Heart right ventricle (tissue), 16 donors: ENCODE measurements around the gene TMEM109. TPM values are rescaled to one million over a fixed set of nuclear protein-coding genes. Genes with fewer than 3 reads are reported as not detected.
A peak's percentile ranks its signal among the peaks of the same experiment; 100 is the strongest.

Source experiments
- ATAC-seq, 8 donors: fragments of 200-7000 bp; cut with Tn5 transposase; one replicate each; pipeline ENCODE4 v1.9.1; 2020; ENCODE audit warnings: mild to moderate bottlenecking in 8 of 8, moderate library complexity in 8 of 8, moderate number of reproducible peaks in 1 of 8
- DNase-seq, 2 donors: peaks; one replicate each; pipeline ENCODE4 v3.0.0-alpha.2; 2020
- H3K27ac ChIP-seq, 10 donors: fragments of 200-600 bp; sonication (generic) in 2 of 10; one replicate each; pipeline versions ENCODE4 v1.5.0 to v1.8.0; 2020 to 2022; ENCODE audit warnings: mild to moderate bottlenecking in 3 of 10
- H3K27me3 ChIP-seq, 7 donors: fragments of 200-600 bp; one replicate each; pipeline ENCODE4 v1.8.0; 2021 to 2022; ENCODE audit warnings: mild to moderate bottlenecking in 2 of 7
- H3K36me3 ChIP-seq, 9 donors: fragments of 200-600 bp; sonication (generic) in 1 of 9; one replicate each; pipeline versions ENCODE4 v1.5.0 to v1.8.0; 2020 to 2022; ENCODE audit warnings: mild to moderate bottlenecking in 2 of 9
- H3K4me1 ChIP-seq, 9 donors: fragments of 200-600 bp; sonication (generic) in 1 of 9; one replicate each; pipeline versions ENCODE4 v1.5.0 to v1.8.0; 2020 to 2022; ENCODE audit warnings: mild to moderate bottlenecking in 4 of 9
- H3K4me3 ChIP-seq, 10 donors: fragments of 200-600 bp; sonication (generic) in 2 of 10; one replicate each; pipeline versions ENCODE4 v1.5.0 to v1.8.0; 2020 to 2022; ENCODE audit warnings: mild to moderate bottlenecking in 7 of 10, moderate library complexity in 2 of 10
- H3K9me3 ChIP-seq, 11 donors: fragments of 200-600 bp in 10 of 11; sonication (generic) in 2 of 11; one replicate each; pipeline versions ENCODE4 v1.5.0 to v1.8.0; 2013 to 2022; ENCODE audit warnings: mild to moderate bottlenecking in 2 of 11, control low read depth in 1 of 11, moderate library complexity in 1 of 11
- CTCF ChIP-seq, 9 donors: fragments of 200-600 bp; sonication (generic) in 2 of 9; IDR thresholded peaks; one replicate each; pipeline versions ENCODE4 v1.5.0 to v1.8.0; 2021 to 2022; ENCODE audit warnings: antibody characterized with exemption in 9 of 9, mild to moderate bottlenecking in 5 of 9, moderate library complexity in 1 of 9
- WGBS, 2 donors: extraction: QIAGEN DNeasy Blood & Tissue Kit; methylation state at CpG; one replicate each; pipeline ENCODE4 v1.1.7; 2013; ENCODE audit warnings: inconsistent platforms in 1 of 2; 5-methylcytosine and 5-hydroxymethylcytosine counted together
- intact Hi-C, 10 donors: fragments of 100-400 bp; cut with DNase I; formaldehyde crosslinking; loops; one replicate each; pipeline versions ENCODE4 v1.11.1 to v1.14.2; 2022
- polyA plus RNA-seq, 2 donors: library from polyadenylated mRNA; stranded (reverse); fragments of 200-250 nt; gene quantifications; one replicate each; pipeline ENCODE4 v1.2.3, GENCODE V29; 2013
- total RNA-seq, 10 donors: library from RNA; stranded (reverse); fragmentation: NEBNext Ultra II Directional in 3 of 10; extraction: Animal tissue kit (Norgen Biotek cat#: 25700) in 3 of 10; gene quantifications; one replicate each; pipeline versions ENCODE4 v1.2.1 to v1.2.4, GENCODE V29; 2021 to 2023
- donor health status: Arrhythmogenic right ventricular cardiomyopathy.
- donor health status: ischemic (EF 13 %, LVEDD 7.1; RV severe dilation, severe dysfunction).
- donor health status: healthy with polysubstance abuse.
- donor health status: DM: no; HTN: yes; CAD: no.
- donor health status: DM: no; HTN: no; CAD: no.
- donor health status: ischemic (EF 25% LVEDD 6.9; RV normal size, moderate dysfunction).
- donor health status: ischemic (EF 25% LVEDD 5.7; RV mildly dilated, moderate dysfunction).
- donor health status: healthy.
- donor health status: DM: yes; HTN: yes; CAD: no.
- donor health status: Ischemic cardiomyopathy.
- donor health status: ischemic (EF 35%, LVEDD 5.7; RV mildly dilated, moderate dysfunction).
- donor health status: nonischemic (EF 11% LVEDD 7.7; RV severe dilation, severe dysfunction).
- donor health status: DM: yes; HTN: yes; CAD: no.
- donor health status: PGD.
- donor health status: ischemic (EF 29% LVEDD 5.4; RV normal size, mild dysfunction).
- donor health status: nonischemic (EF 23%, LVEDD 6.1; RV moderate dilation, normal function).

Gene TMEM109
- total and polyA plus RNA-seq, 12 donors, result 53.3 to 121 (median 92.7) TPM

GRCh38 chr11:60914633-60915247 is 782 bp downstream of the TMEM109 start:
- Histone ChIP-seq H3K36me3 (peaks cover 0 to 12% (median under 1%) of the 10 kb centered on the region in 9 donors), H3K27ac (peak overlapping the region; percentile 77 to 94 (median 90)), H3K27me3 (no peaks in the 10 kb centered on the region), H3K4me3 (peak overlapping the region; percentile 63 to 93 (median 84)), H3K4me1 (peaks cover 11 to 88% (median 71%) of the 10 kb centered on the region in 9 donors), H3K9me3 (no peaks in the 10 kb centered on the region)
- TF ChIP-seq CTCF (IDR thresholded peaks at IDR 0.05), result no peak
- DNase-seq (peak in 1 of 2 donors; percentile 55), ATAC-seq (peak; percentile 19 to 66 (median 46))
- WGBS, 2 donors, result 1% methylated on average over 31 of the region's 31 CpGs
- intact Hi-C loops, result loop anchor here in 4 of 10 donors (5.0 to 10.0 kb wide), 4 partner anchors 38 to 220 kb away; partner anchors contain the start of gene SLC15A3 (in 2 of the 4)

DNA sequence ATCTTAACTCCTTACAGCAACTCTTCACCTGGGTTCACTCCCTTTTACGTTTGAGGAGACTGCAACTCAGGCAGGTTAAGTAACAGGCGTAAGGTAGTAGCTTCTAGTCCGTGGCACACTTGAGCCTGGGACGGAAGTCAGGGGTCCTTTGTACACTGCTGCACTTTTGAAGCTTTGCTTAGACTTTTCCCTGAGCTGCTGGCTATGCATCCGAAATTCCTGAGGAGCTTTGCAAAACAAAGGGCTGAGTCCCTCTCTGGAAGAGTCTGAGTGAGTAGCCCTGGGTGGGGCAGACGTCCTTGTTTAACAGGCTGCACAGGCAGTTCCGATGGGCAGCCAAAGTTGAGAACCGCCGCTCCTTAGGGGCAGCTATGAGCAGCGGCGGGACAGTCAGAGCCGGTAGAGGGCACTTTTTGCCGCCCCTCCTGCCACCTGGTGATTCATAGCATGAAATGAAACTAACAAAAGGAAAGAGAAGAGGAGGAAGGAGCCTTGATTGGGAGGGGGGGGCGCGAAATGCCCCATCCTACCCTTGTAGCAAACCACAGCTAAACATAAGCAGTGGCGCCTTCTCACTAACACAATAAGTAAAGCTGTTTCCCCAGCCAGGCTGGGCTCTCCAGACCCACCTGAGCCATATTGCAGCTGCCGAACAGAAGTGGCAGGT is 1.4 kb downstream of the TMEM109 start:
- H3K4me1 ChIP-seq, result peaks cover 11 to 89% (median 76%) of the 10 kb centered on the region in 9 donors
- 9 to 12% methylated on average over 17 of the region's 17 CpGs for WGBS, 2 donors

DNA sequence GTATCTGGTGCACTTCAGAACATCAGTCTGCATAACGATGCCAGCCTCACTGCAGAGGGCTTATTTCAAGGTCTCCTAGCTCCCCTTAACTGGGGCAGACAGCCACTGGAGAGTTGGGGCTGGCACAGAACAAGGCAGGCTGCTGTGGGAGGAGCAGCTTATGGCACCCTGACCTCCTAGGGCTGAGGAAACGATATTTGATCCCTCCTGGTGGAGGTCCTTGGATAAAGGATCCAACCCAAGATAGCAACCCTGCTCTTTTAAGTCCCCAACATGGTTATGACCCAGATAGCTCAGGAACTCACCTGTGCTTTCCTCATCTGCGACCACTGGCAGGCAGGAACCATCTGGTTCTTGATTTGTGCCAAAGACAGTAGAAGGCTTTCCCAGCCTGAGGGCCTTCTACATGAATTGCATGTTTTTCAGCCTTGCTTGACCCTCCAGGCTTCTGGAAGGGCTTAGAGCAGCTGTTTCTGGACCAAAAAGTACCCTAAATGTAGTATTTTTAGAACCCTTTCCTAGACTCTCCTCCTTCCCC is 2.8 kb downstream of the TMEM109 start:
- Histone ChIP-seq H3K27ac (no peak overlapping the region), H3K27me3 (no peaks in the 10 kb centered on the region), H3K4me3 (no peak overlapping the region), H3K4me1 (peaks cover 11 to 75% (median 68%) of the 10 kb centered on the region in 9 donors), H3K9me3 (no peaks in the 10 kb centered on the region), H3K36me3 (peaks cover 0 to 32% (median 21%) of the 10 kb centered on the region in 9 donors)
- DNase-seq (no peak), ATAC-seq (no peak)
- 53 to 64% methylated on average over 3 of the region's 3 CpGs for WGBS, 2 donors
- intact Hi-C loops, result loop anchor here in 4 of 10 donors (5.0 to 10.0 kb wide), 4 partner anchors 36 to 218 kb away; partner anchors contain the start of gene SLC15A3 (in 2 of the 4)
- TF ChIP-seq CTCF (IDR thresholded peaks at IDR 0.05), result no peak

More for the DNA sequence above, 1.4 kb downstream of the TMEM109 start:
- Histone ChIP-seq H3K27ac (peak overlapping the region in 9 of 10 donors; percentile 82 to 94 (median 91)), H3K27me3 (no peaks in the 10 kb centered on the region), H3K9me3 (no peaks in the 10 kb centered on the region), H3K36me3 (peaks cover 0 to 18% (median 7%) of the 10 kb centered on the region in 9 donors), H3K4me3 (peak overlapping the region; percentile 63 to 93 (median 84))
- DNase-seq, result peak in 1 of 2 donors; percentile 57
- TF ChIP-seq CTCF (IDR thresholded peaks at IDR 0.05), result peak in 7 of 9 donors; percentile 13 to 61 (median 43)
- ATAC-seq, result peak; percentile 17 to 63 (median 52)
- intact Hi-C loops, result loop anchor here in 4 of 10 donors (5.0 to 10.0 kb wide), 4 partner anchors 37 to 219 kb away; partner anchors contain the start of gene SLC15A3 (in 2 of the 4)

- H3K9me3 ChIP-seq, result no peaks in the 10 kb centered on the region
- H3K4me1 ChIP-seq, result peaks cover 11 to 72% (median 65%) of the 10 kb centered on the region in 9 donors
- no peak overlapping the region for H3K27ac ChIP-seq
- H3K36me3 ChIP-seq, result peaks cover 0 to 37% (median 26%) of the 10 kb centered on the region in 9 donors
- 96 to 100% methylated on average over 1 of the region's 1 CpG for WGBS, 2 donors
- DNase-seq, result no peak
- TF ChIP-seq CTCF (IDR thresholded peaks at IDR 0.05), result no peak
- intact Hi-C loops, result loop anchor here in 4 of 10 donors (5.0 to 10.0 kb wide), 4 partner anchors 35 to 218 kb away; partner anchors contain the start of gene SLC15A3 (in 2 of the 4)
- no peaks in the 10 kb centered on the region for H3K27me3 ChIP-seq
- ATAC-seq, result no peak
- no peak overlapping the region for H3K4me3 ChIP-seq
Measured at GRCh38 chr11:60917267-60917666, 3.3 kb downstream of the TMEM109 start.
